Skeletal muscle tissue (tissue), 4 donors: ENCODE results near the gene SLC49A4. TPM values are rescaled to one million over a fixed set of nuclear protein-coding genes. Genes with fewer than 3 reads are reported as not detected.
A peak's percentile ranks its signal among the peaks of the same experiment; 100 is the strongest.

Experiments used
- H3K27ac ChIP-seq: one replicate; pipeline ENCODE4 v1.7.0; 2013; ENCODE audit warnings: mild to moderate bottlenecking, low read depth, low read length, inconsistent platforms
- H3K27me3 ChIP-seq, 3 donors: one replicate each; pipeline ENCODE4 v1.7.0; 2013; ENCODE audit warnings: low read length in 3 of 3; ENCODE audit not compliant: control insufficient read depth in 3 of 3, insufficient read depth in 3 of 3
- H3K36me3 ChIP-seq, 3 donors: one replicate each; pipeline ENCODE4 v1.7.0; 2013; ENCODE audit warnings: low read length in 3 of 3; ENCODE audit not compliant: control insufficient read depth in 3 of 3, insufficient read depth in 3 of 3
- H3K4me1 ChIP-seq, 3 donors: one replicate each; pipeline ENCODE4 v1.7.0; 2013; ENCODE audit warnings: low read length in 3 of 3, mild to moderate bottlenecking in 3 of 3; ENCODE audit not compliant: control insufficient read depth in 3 of 3, insufficient read depth in 3 of 3
- H3K4me3 ChIP-seq, 3 donors: one replicate each; pipeline ENCODE4 v1.7.0; 2013; ENCODE audit warnings: low read length in 3 of 3
- H3K9ac ChIP-seq, 3 donors: one replicate each; pipeline ENCODE4 v1.7.0; 2013; ENCODE audit warnings: low read length in 3 of 3, mild to moderate bottlenecking in 3 of 3, moderate library complexity in 2 of 3, low read depth in 1 of 3
- H3K9me3 ChIP-seq, 3 donors: one replicate each; pipeline ENCODE4 v1.7.0; 2013; ENCODE audit warnings: low read length in 3 of 3; ENCODE audit not compliant: control insufficient read depth in 3 of 3
- total RNA-seq: library from RNA; depleted of rRNA; stranded (reverse); fragments of >200 nt; gene quantifications from one replicate; pipeline ENCODE4 v1.2.3, GENCODE V29; 2014
- donor health status: Osteomylitis.

The SLC49A4 gene
- total RNA-seq, 1 donor from 2014 or later, result 11.5 TPM

DNA sequence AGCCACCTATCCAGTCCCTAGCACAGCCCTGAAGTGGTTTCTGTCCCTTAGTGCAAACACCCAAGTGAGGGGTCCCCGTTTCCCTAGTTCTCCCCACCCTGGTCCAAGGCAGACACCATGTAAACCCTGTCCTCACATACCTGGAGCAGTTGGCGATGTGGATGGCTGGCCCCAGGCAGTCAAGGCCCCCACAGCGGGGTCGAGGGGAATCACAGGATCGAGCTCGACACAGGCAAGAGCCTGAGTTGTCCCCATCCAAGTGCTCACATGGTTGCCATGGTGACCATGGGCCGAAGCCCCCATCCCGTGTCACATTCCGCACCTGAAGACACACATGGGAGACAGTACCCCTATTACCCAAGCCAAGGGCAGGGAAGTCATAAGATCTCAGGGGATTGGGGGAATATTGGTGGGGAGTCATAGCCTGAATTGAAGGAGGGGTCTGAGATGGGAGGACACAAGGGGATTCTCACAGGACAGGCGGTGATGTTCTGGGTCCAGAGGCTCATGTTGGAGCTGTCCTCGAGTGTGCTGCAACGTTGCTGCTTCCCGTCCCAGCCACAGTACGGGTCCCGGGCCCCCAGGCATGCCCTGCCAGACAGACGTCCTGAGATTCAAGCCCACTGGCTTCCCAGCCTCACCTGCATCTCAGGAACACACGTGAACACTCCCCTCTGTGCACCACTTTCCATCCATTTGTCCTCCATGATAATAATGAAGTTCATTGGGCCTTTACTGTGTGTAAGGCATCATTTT, 120.6 kb downstream of the SLC49A4 start:
- peaks cover 0 to 29% (median 23%) of the 10 kb centered on the region in 3 donors for H3K27me3 ChIP-seq
- no peaks in the 10 kb centered on the region for H3K36me3 ChIP-seq
- H3K4me3 ChIP-seq, result no peak overlapping the region
- H3K4me1 ChIP-seq, result no peaks in the 10 kb centered on the region
- H3K27ac ChIP-seq, result no peak overlapping the region
- H3K9me3 ChIP-seq, result no peaks in the 10 kb centered on the region
- H3K9ac ChIP-seq, result no peak overlapping the region

DNA sequence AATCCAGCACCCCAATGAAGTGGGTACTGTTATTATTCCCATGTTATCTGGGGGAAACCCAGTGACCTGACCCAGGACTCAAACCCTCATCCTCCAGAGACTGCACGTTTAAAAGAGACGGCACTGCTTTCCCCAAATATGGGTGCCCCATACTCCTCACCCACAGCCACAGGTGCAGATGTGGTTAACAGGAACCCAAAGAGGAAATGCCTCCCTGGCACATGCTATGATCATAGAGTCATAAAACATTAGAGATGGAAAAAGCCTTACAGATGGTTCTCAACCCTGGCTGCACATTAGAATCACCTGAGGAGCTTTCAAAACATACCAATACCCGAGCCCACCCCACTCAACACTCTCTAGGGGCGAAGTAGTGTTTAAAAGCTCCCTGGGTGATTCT, 121.2 kb downstream of the SLC49A4 start:
- Histone ChIP-seq H3K4me3 (no peak overlapping the region), H3K36me3 (no peaks in the 10 kb centered on the region), H3K9me3 (no peaks in the 10 kb centered on the region), H3K27ac (no peak overlapping the region), H3K9ac (no peak overlapping the region), H3K27me3 (peaks cover 3 to 31% (median 29%) of the 10 kb centered on the region in 3 donors), H3K4me1 (no peaks in the 10 kb centered on the region)

DNA sequence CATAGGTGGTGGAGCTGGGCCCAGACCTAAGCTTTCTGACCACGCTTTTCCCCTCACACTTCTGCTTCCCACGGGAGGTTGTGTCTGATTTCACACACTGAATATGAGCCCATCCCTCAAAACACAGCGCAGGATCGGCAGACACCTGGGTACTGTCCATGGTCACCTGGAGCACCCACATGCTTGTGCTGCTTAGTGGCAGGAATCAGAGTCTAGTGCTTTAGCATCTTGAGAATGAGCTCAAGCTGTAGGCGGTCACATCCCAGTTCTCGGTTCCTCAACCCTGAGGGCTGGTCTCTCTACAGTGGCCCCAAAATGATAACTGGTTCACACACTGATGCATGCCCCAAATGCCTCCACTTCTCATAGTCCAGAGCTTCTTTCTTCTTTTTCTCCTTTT, 121.7 kb downstream of the SLC49A4 start:
- H3K36me3 ChIP-seq, result no peaks in the 10 kb centered on the region
- no peak overlapping the region for H3K27ac ChIP-seq
- no peaks in the 10 kb centered on the region for H3K9me3 ChIP-seq
- no peak overlapping the region for H3K4me3 ChIP-seq
- H3K9ac ChIP-seq, result no peak overlapping the region
- H3K27me3 ChIP-seq, result peaks cover 8 to 31% (median 31%) of the 10 kb centered on the region in 3 donors
- H3K4me1 ChIP-seq, result no peaks in the 10 kb centered on the region

DNA sequence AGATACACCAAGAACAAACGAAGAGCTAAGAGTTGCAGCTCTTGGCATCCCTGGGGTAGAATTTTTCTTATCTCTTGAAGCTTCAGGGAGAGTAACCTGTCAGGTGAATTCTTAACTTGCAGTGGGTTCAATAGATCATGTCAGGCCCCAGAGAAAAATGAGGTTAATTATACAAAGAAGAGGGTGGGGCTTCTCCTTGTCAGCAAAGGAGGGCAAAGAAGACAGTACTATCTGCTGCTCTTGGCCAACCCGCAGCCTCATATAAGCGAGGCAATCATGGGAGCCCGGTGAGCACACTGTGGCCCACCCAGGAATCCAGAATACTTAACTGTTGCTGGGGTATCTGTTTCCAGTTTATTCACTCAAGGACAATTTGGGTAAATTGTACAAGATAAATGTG, 122.5 kb downstream of the SLC49A4 start:
- Histone ChIP-seq H3K4me1 (peaks cover 0 to 8% (median 0%) of the 10 kb centered on the region in 3 donors), H3K27me3 (peaks cover 16 to 32% (median 31%) of the 10 kb centered on the region in 3 donors), H3K27ac (no peak overlapping the region), H3K9ac (no peak overlapping the region), H3K9me3 (no peaks in the 10 kb centered on the region), H3K4me3 (no peak overlapping the region), H3K36me3 (no peaks in the 10 kb centered on the region)

DNA sequence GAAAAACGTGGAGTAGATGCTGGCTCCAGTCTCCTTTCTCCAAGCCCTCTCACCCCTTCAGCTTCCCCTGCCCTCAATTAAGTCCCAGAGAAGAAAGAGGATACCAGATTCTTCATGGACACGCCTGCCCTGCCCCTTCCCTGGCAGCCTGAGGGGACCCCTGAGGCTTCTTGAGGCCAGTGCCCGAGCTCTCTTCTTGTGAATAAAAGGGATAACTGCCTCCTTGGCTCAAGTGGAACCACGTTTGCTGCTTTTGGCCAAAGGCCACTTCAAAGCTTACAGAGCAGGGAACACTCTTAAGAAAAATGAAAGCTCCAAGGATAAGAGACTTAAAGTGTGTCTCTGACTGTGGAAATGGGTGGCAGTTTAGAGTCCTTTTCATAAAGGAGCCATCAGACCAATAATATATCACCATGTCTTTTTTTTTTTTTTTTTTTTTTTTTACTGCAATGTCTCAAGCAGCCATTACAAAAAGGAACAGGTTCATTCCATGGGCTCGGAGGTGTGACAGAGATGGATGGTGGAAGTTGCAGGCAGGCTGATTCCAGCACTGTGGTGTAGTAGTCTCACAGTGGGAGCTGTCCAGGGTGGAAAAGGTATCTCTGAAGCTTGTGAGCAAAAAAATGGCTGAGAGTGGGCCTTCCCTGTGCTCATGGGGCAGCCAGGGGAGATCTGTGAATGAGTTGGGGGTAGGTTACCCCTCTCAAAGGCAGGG, 123.9 kb downstream of the SLC49A4 start:
- H3K4me3 ChIP-seq, result no peak overlapping the region
- no peak overlapping the region for H3K9ac ChIP-seq
- H3K9me3 ChIP-seq, result no peaks in the 10 kb centered on the region
- peaks cover 29 to 34% (median 32%) of the 10 kb centered on the region in 3 donors for H3K27me3 ChIP-seq
- no peaks in the 10 kb centered on the region for H3K36me3 ChIP-seq
- H3K4me1 ChIP-seq, result peaks cover 0 to 9% (median 0%) of the 10 kb centered on the region in 3 donors
- H3K27ac ChIP-seq, result no peak overlapping the region

DNA sequence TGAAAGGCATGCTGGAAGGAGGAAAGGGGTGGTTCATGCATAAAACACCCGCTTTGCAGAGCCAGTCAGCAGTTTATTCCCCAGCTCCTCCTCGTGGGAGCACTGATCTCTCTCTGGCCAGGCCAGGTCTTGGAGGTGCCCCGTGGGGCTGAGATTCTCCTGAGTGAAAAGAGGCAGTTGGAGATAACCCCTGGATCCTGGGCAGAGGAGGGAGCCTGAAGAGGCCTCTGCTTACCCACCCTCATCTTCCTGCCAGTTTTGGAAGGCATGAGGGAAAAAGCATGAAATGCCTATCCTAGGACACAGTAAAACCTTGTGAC, 124.4 kb downstream of the SLC49A4 start:
- H3K4me3 ChIP-seq, result no peak overlapping the region
- no peak overlapping the region for H3K27ac ChIP-seq
- peaks cover 0 to 9% (median 0%) of the 10 kb centered on the region in 3 donors for H3K4me1 ChIP-seq
- peaks cover 29 to 32% (median 32%) of the 10 kb centered on the region in 3 donors for H3K27me3 ChIP-seq
- no peak overlapping the region for H3K9ac ChIP-seq
- no peaks in the 10 kb centered on the region for H3K9me3 ChIP-seq
- no peaks in the 10 kb centered on the region for H3K36me3 ChIP-seq

DNA sequence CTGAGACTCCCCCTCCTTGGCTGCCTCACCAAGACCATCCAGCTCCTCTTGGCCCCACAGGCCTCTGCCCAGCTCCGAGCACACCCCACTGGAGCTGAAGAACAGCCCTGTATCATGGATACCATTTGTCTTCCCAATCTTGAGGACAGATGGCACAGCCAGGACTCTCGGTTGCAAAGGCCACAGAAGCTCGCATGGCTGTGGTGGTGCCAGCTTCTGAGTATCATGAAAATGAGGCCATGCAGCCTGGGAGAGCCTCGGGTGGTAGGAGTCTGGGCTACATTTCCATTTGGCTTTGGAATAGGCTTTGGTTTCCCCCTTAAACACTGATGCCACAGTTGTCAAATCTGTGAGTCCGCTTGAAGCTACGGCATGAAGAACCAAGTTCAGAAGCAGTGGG, 126.1 kb downstream of the SLC49A4 start:
- Histone ChIP-seq H3K4me3 (no peak overlapping the region), H3K36me3 (no peaks in the 10 kb centered on the region), H3K9me3 (no peaks in the 10 kb centered on the region), H3K27ac (no peak overlapping the region), H3K9ac (no peak overlapping the region), H3K4me1 (peaks cover 0 to 9% (median 0%) of the 10 kb centered on the region in 3 donors), H3K27me3 (peaks cover 32% of the 10 kb centered on the region in 3 donors)

DNA sequence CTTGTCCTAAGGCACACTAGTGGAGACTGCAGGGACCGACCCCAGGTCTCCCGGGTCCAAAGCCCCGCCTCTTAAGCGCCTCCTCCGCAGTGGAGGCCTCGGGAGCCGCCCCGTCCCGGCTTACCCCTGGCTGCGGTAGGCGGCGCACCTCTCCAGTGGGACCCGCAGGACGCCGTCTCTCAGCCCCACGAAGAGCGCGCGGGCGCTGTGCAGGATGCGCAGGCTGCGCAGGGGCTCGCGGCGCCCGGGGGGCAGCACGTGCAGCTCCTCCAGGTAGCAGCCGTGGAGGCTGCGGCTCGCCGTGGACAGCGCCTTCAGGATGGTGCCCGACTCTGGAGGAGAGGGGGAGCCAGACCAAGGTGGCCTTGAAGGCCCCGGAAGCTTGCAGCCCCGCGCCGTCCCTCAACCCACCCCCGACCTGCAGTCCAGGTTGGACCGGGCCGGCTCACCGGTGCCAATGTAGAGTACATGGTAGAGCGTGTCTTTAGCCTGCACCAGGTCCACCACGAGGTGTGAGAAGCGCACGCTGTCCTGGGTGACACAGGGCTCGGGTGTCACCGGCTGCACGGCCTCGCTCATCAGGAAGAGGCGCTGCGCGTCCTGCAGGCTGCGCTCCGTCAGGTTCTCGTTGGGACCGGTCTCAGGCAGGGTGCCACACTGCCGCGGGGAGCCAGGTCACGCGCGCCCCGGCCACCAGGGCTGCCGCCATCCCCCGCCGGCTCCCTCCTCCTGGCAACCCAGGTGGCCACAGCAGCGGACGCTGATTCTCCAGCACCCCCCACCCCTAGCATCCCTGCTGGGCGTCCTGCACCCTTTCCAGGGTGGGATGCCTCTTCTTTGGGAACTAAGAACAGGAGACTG, 127.2 kb downstream of the SLC49A4 start:
- Histone ChIP-seq H3K9me3 (no peaks in the 10 kb centered on the region), H3K9ac (no peak overlapping the region), H3K4me1 (peaks cover 0 to 9% (median 0%) of the 10 kb centered on the region in 3 donors), H3K27me3 (peaks cover 30 to 32% (median 32%) of the 10 kb centered on the region in 3 donors), H3K27ac (no peak overlapping the region), H3K36me3 (no peaks in the 10 kb centered on the region), H3K4me3 (peak overlapping the region in 1 of 3 donors; percentile 22)

DNA sequence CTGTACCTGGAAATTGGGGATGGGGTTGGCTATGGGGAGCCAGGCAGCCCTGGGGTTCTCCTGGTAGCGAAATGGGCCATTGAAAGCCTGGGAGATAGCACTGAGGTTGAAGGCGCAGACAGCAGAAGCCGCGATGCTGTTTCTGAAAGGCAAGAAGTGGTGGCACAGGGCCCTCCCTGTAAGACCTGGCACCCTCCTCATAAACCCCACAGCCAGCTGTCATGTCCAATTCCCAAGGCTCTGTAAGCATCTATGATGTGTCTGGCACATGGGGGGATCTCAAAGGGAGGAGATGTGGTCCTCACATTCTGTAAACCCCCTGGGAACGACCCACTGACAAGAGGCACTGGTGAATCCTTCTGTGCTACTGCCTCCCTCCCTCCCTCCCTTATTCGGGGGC, 128.7 kb downstream of the SLC49A4 start:
- Histone ChIP-seq H3K36me3 (no peaks in the 10 kb centered on the region), H3K27ac (no peak overlapping the region), H3K4me1 (peaks cover 0 to 9% (median 0%) of the 10 kb centered on the region in 3 donors), H3K27me3 (peaks cover 30 to 32% (median 32%) of the 10 kb centered on the region in 3 donors), H3K9ac (no peak overlapping the region), H3K4me3 (no peak overlapping the region), H3K9me3 (no peaks in the 10 kb centered on the region)
